ENCODE measurements around the gene TUBA8. TPM values are rescaled to one million over a fixed set of nuclear protein-coding genes. Genes with fewer than 3 reads are reported as not detected.

TUBA8 gene
- total RNA-seq, 1 experiment from 2014 or later: 1.9 TPM

DNA sequence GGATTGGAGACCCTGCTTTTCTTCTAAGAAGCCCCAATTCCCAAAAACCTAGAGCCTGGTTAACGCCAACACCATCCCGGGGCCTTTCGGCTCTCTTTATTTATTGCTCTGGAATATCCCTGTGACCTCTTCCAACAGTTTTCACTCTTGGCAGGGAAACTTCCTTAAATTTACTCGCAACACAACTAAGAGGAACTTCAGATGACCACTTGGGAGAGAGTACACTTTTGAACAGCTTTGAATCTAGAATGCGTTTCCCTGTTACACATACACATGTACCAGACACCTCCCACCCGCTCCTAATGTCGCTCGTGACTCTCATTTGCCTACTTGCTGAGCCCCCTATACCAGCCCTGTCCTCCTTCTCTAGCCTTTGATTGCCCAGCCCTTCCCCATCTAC is 19.4 kb downstream of the TUBA8 start:
- ChIA-PET CTCF (no interaction called here), POLR2A (ENCODE audit: unreplicated experiment) (no interaction called here)
- Histone ChIP-seq H3K27ac (ENCODE audit: low read length) (no peak overlapping the region), H3K4me2 (ENCODE audit: low read length) (no peak overlapping the region), H3K9ac (ENCODE audit: low read length) (no peak overlapping the region), H2AFZ (ENCODE audit: low read length) (no peak overlapping the region), H3K4me3 (ENCODE audit: low read length) (no peak overlapping the region), H3F3A (ENCODE audit: low read length, unreplicated experiment) (no peaks in the 10 kb centered on the region), H3K36me3 (ENCODE audit: low read depth, low read length) (no peaks in the 10 kb centered on the region), H4K20me1 (ENCODE audit: low read length) (no peaks in the 10 kb centered on the region), H3K27me3 (ENCODE audit: low read length) (no peaks in the 10 kb centered on the region), H3K9me2 (replicated peaks; ENCODE audit: low read length) (no peaks in the 10 kb centered on the region), H3K4me1 (ENCODE audit: insufficient read depth, low read length) (no peaks in the 10 kb centered on the region), H3K79me2 (ENCODE audit: low read length) (no peaks in the 10 kb centered on the region), H3K9me3 (ENCODE audit: low read length) (no peaks in the 10 kb centered on the region)
- DNase-seq (no peak), ATAC-seq (no peak)
- BruUV-seq (replicated peaks): no TSS peak
- TF ChIP-seq, protein P1, sequence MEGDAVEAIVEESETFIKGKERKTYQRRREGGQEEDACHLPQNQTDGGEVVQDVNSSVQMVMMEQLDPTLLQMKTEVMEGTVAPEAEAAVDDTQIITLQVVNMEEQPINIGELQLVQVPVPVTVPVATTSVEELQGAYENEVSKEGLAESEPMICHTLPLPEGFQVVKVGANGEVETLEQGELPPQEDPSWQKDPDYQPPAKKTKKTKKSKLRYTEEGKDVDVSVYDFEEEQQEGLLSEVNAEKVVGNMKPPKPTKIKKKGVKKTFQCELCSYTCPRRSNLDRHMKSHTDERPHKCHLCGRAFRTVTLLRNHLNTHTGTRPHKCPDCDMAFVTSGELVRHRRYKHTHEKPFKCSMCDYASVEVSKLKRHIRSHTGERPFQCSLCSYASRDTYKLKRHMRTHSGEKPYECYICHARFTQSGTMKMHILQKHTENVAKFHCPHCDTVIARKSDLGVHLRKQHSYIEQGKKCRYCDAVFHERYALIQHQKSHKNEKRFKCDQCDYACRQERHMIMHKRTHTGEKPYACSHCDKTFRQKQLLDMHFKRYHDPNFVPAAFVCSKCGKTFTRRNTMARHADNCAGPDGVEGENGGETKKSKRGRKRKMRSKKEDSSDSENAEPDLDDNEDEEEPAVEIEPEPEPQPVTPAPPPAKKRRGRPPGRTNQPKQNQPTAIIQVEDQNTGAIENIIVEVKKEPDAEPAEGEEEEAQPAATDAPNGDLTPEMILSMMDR (conservative IDR thresholded peaks at IDR 0.05; ENCODE audit: low read depth, low read length): no peak
- no peak for TF ChIP-seq EZH2phosphoT487 (IDR thresholded peaks at IDR 0.05; ENCODE audit: borderline replicate concordance, low read length)
- TF ChIP-seq EZH2 (IDR thresholded peaks at IDR 0.05; ENCODE audit: low read length, unreplicated experiment): no peak
- intact Hi-C loops (cut with micrococcal nuclease): no loop called here

DNA sequence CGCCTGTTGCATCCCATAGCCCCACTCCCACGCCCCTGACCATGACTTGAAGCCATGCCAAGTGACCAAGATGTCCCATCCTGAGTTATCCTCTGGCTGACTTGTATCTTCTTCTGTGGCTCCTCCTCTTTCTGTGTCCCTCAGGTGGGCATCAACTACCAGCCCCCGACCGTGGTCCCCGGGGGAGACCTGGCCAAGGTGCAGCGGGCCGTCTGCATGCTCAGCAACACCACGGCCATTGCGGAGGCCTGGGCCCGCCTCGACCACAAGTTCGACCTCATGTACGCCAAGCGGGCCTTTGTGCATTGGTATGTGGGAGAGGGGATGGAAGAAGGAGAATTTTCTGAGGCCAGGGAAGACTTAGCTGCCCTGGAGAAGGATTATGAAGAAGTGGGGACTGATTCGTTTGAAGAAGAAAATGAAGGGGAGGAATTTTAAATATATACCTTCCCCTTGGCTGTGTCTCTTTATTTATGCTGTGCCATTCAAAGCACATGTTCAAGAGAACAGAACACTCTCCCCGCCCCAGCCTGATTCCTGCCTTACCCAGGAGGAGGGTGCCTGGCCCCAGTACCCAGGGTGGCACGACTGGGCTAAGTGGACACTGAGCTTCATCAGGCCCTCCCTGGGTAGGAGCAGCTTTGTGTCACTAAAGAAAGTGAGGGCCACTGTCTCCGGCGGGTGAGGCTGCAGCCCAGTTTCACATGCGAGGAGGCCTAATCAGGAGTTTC is 20.3 kb downstream of the TUBA8 start:
- no TSS peak for BruUV-seq (replicated peaks)
- POLR2A ChIA-PET (ENCODE audit: unreplicated experiment): no interaction called here
- H3K27ac ChIP-seq (ENCODE audit: low read length): no peak overlapping the region

DNA sequence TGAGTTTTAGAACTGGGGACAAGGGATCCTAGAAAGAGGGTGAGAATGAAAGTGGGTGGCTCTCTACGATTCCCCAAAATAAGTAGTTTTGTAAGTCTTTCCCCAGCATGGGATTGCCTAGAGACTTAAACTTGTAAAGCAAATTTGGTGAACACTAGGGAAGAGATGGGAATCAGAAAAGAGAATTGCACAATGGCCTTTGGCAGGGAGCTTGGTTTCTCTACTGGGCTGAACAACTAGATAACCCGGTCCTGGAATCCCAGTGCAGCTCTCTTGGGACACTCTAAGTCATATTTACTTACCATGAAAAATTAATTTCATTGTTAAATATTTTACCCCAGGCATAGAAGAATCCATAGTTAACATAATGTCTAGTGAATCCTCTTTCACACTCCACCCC is 22.8 kb downstream of the TUBA8 start:
- Histone ChIP-seq H4K20me1 (ENCODE audit: low read length) (no peaks in the 10 kb centered on the region), H3K27me3 (ENCODE audit: low read length) (no peaks in the 10 kb centered on the region), H3K27ac (ENCODE audit: low read length) (no peak overlapping the region), H3K4me2 (ENCODE audit: low read length) (no peak overlapping the region), H3K4me1 (ENCODE audit: insufficient read depth, low read length) (no peaks in the 10 kb centered on the region), H3K9me3 (ENCODE audit: low read length) (no peaks in the 10 kb centered on the region), H3K9ac (ENCODE audit: low read length) (no peak overlapping the region), H3K9me2 (replicated peaks; ENCODE audit: low read length) (no peaks in the 10 kb centered on the region), H3F3A (ENCODE audit: low read length, unreplicated experiment) (no peaks in the 10 kb centered on the region), H3K79me2 (ENCODE audit: low read length) (no peaks in the 10 kb centered on the region), H3K4me3 (ENCODE audit: low read length) (no peak overlapping the region), H2AFZ (ENCODE audit: low read length) (no peak overlapping the region), H3K36me3 (ENCODE audit: low read depth, low read length) (no peaks in the 10 kb centered on the region)
- intact Hi-C loops (cut with micrococcal nuclease): no loop called here
- ChIA-PET POLR2A (ENCODE audit: unreplicated experiment) (no interaction called here), CTCF (no interaction called here)
- ATAC-seq (no peak), DNase-seq (no peak)
- no TSS peak for BruUV-seq (replicated peaks)
- no peak for TF ChIP-seq EZH2 (IDR thresholded peaks at IDR 0.05; ENCODE audit: low read length, unreplicated experiment)
- TF ChIP-seq EZH2phosphoT487 (IDR thresholded peaks at IDR 0.05; ENCODE audit: borderline replicate concordance, low read length): no peak
- TF ChIP-seq, protein P1 (conservative IDR thresholded peaks at IDR 0.05; ENCODE audit: low read depth, low read length): no peak

More for the DNA sequence above, 20.3 kb downstream of the TUBA8 start:
- Histone ChIP-seq H3K27me3 (ENCODE audit: low read length) (no peaks in the 10 kb centered on the region), H3K4me3 (ENCODE audit: low read length) (no peak overlapping the region), H3K36me3 (ENCODE audit: low read depth, low read length) (no peaks in the 10 kb centered on the region), H3K79me2 (ENCODE audit: low read length) (no peaks in the 10 kb centered on the region), H2AFZ (ENCODE audit: low read length) (no peak overlapping the region), H3K9me3 (ENCODE audit: low read length) (no peaks in the 10 kb centered on the region), H3K4me1 (ENCODE audit: insufficient read depth, low read length) (no peaks in the 10 kb centered on the region), H3K4me2 (ENCODE audit: low read length) (no peak overlapping the region), H3F3A (ENCODE audit: low read length, unreplicated experiment) (no peaks in the 10 kb centered on the region), H4K20me1 (ENCODE audit: low read length) (no peaks in the 10 kb centered on the region), H3K9me2 (replicated peaks; ENCODE audit: low read length) (no peaks in the 10 kb centered on the region), H3K9ac (ENCODE audit: low read length) (no peak overlapping the region)
- ATAC-seq (no peak), DNase-seq (no peak)
- CTCF ChIA-PET: no interaction called here
- no peak for TF ChIP-seq EZH2 (IDR thresholded peaks at IDR 0.05; ENCODE audit: low read length, unreplicated experiment)
- TF ChIP-seq, protein P1 (conservative IDR thresholded peaks at IDR 0.05; ENCODE audit: low read depth, low read length): no peak
- TF ChIP-seq EZH2phosphoT487 (IDR thresholded peaks at IDR 0.05; ENCODE audit: borderline replicate concordance, low read length): no peak
- intact Hi-C loops (cut with micrococcal nuclease): no loop called here
